Stimulated activated CD8-positive, alpha-beta memory T cell treated with anti-CD3 and anti-CD28 coated beads, Interleukin-7, amount 100 ng/mL, for 48 hours (primary cell): ENCODE results near the gene MBOAT7.
"Not testable (repeated sequence)": the region's sequence is repeated elsewhere in the genome, so short reads cannot be mapped to it uniquely, and the experiment has no call there.

Source experiments
- DNase-seq, 2 donors: peaks; one replicate each; pipeline ENCODE4 v3.0.0-alpha.2; 2020; ENCODE audit warnings: low read depth in 1 of 2; ENCODE audit errors: extremely low read depth in 1 of 2

MBOAT7 gene

DNA sequence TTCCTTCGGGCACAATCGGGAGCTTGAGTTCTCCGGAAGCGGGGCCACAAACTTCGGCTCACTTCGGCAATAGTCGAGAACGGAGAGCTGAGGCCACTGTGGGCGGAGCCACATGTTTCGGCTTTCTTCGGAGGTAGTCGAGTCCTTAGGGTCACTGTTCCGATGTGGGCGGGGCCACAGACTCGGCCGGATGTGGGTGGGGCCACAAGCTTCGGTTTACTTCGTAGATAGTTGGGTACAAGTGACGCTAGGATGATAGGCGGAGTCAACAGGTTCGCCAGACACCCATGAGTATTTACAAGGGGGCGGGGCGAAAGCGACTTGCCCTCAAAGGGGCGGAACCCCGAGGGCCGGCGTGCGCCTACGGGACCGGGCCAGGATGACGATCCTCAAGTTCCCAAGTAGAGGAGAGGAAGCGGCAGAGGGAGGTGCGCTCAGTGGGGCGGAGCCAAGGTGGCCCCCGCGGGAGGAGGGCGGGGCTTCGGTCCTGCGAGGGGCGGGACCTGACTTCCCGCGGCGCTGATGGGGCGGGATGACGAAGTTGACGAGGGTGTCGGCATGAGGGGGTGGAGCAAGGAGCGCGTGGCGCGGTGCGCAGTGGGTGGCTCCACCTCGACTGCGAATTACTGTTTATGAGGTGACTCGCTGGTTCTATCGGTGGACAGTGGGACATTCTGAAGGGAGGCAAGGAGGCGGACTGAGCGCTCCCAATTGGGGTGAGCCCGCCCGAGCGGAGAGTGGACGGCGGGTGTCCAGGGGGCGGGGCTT, 539 bp upstream of the MBOAT7 start:
- peak; percentile 99 to 100 for DNase-seq

DNA sequence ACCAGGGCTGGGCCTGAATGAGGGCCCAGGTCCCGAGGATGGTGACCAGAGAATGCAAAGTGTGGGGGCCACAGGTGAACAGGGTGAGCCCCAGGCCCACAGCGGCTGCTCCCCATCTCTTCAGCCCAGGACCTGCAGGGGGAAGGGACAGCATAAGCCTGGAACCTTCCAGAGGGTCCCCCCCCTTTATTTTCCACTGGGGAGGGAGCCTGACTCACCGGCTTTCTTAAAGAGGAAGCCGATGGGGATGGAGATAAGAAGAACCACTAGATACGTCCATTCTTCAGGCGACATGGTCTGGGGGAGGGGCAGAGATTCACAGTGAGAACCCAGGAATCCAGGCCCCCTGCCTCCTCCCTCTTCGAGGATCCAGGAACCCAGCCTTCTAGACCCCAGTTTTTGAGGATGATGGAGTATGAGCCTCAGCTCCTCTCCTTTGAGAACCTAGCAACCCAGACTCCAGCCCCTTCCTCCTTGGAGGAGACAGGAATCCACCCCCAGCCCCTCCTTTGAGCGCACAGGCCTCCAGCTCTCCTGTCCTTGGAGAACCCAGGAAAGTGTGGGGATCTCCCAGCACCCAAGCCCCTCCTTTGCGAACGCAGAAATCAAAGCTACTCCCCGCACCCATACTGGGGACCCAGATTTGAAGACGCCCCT, 1.0 kb downstream of the MBOAT7 start:
- DNase-seq = peak in 1 of 2 donors; percentile 63

DNA sequence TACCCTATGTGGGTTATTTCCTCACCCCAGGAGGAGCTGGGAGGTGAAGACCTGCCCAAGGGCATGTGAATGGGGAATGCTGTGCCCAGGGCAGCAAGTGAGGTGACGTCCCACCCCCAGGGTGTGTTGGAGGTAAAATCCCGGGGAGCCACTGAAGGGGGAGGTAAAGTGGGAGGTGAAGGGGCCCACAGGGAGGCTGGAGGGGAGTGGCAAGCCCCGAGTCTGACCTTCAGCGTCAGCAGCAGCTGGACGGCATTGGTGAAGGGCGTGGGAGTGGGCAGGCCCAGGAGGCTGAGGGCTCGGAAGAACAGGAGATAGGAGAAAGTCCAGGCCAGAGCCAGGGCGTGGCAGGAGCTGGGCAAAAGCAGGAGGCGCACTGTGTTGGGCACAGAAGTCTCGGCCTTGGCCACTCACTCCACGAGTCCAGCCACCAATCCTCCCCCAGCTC, 2.4 kb downstream of the MBOAT7 start:
- DNase-seq = no peak

DNA sequence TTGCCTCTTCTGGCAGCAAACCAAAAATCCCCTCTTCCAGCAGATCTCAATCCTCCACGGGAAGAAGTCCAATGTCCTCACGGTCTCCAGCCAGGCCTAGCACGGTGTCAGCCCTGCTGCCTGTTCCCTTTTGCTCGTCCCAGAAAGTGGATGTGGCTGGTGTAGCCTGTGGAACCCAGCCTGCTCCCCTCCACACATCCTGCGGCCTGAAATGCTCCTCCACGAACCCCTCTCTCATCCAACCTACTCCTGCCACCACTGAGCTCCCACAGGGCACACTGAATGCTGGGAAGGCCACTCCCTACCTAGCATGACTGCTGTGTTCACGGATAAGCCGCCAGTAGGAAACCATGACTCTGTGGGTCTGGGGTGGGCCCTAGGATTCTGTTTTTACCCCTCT, 3.0 kb downstream of the MBOAT7 start:
- DNase-seq = no peak

DNA sequence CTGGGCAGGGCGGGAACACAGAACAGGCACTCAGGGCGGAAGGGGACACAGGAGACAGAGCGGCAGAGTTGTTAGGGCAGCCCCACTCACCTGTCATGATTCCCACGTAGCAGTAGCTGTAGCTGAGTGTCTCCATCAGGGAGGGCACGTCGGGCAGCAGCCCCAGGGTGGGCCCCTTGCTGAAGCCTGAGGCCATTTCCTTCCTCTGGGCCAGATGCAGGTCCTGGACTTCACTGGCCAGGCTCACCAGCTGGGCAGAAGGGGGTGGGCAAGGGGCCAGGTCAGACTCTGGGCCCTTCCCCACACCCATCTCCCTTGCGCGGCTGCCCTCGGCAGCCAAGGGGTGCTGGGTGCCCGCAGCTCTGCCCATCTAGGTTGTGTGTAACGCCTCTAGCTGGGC, 5.9 kb downstream of the MBOAT7 start:
- DNase-seq = no peak

DNA sequence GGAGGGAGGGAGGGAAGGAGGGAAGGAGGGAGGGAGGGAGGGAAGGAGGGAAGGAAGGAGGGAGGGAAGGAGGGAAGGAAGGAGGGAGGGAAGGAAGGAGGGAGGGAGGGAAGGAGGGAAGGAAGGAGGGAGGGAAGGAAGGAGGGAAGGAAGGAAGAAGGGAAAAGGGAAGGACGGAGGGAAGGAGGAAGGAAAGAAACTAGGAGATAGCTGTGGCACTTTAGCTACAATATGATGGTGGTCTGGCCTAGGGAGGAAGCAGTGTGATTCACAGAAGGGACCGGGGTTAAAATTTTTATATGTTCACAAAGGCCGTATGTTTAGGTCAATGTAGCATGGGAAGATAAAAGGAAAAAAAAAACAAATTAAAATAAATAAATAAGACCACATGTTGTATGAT, 7.5 kb downstream of the MBOAT7 start:
- DNase-seq = not testable (repeated sequence)

DNA sequence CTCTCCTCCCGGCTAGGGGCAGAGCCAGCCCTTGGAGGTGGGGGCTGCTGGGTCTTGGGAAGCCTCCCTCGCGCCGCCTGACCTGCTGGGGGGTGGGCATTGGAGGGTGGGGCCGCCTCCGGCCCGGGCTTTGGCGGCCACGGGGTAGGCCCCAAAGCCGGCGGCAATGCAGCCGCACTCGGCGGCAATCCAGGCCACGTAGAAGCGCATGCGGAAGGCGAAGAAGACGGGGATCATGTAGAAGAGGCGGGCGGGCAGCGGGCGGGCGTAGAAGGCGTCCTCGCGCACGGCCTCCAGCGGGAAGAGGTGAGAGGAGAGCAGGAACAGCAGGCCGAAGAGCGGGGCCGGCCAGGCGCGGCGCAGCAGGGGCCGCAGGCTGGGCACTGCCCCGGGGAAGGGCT, 8.7 kb downstream of the MBOAT7 start:
- no peak for DNase-seq

DNA sequence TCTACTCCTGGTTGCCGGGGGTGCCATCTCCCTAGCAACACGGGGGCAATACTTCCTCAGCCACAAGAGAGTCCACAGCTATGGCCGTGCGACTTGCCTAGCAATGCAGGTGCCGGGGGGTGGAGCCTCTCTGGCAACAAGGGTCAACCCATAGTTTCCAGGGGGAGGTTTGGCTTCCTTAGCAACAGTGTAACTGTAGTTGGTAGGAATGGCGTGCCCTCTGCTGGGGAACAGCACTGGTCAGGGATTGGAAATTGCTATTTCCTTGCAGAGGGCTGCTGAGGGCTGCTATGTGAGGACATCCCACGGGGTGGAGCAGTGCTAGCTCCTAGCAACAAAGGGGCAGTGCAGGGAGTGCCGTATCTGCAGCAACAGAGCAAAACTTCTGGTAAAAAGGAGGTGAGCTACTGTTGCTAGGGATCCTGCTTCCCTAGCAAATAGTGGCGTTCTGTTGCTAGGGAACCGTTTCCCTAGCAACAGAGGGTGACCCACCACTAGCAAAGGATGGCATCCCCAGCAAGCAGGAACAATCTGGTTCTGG, 9.4 kb downstream of the MBOAT7 start:
- DNase-seq = no peak

DNA sequence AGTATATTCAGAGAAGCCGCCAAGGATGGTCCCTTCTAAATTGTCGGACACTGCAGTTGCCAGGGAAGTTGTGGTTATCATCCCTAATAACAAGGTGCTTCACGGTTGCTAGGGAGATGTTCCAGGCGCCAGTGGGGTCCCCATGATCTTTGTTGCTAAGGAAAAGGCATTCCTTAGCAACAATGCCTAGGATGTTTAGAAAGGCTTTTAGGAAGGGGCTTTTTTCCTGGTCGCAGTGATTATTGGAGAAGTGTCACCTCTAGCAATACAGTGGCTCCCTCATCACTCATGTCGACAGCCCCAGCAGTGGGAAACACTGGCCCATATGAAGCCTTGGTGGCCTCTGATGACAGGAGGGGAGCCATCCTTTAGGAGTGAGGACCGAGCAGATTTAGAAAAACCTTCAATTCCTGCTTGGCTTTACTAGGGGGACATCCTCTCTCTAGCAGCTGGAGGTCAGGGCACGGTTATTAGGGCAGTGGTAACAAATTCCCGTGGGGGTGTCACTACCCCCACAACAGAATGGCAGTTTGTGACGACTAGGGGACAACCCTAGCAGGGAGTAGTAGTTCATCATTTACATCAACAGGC, 10.0 kb downstream of the MBOAT7 start:
- DNase-seq = no peak

DNA sequence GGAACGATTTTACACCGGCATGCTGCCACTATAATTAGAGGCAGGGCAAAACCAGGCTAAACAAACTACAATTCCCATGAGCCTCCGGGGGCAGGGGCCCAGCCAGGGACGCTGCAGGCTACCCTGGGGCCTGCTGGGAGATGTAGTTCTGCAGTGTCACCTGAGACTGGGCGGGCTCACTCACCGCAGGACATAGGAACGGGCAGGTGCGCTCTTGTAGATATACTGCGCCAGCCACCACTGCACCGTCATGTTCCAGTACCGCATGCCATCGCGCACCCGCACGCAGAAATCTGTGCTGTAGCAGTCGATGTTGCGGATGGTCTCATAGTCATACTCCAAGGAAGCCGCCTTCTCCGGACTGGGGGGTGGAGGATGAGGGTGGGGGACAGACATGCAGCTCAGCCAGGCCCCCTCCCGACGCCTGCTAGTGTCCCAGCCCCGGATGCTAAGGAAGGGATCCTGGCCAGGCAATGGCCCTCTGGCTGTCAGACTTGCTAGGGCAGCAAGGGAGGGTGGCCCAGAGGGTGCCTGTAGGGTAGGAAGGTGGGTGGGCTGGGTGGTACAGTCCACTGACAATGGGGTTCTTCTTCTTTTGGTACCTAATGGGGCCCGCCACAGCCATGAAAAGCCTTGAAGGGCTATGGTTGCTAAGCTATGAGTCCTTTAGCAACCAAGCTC, 10.7 kb downstream of the MBOAT7 start:
- DNase-seq = no peak

DNA sequence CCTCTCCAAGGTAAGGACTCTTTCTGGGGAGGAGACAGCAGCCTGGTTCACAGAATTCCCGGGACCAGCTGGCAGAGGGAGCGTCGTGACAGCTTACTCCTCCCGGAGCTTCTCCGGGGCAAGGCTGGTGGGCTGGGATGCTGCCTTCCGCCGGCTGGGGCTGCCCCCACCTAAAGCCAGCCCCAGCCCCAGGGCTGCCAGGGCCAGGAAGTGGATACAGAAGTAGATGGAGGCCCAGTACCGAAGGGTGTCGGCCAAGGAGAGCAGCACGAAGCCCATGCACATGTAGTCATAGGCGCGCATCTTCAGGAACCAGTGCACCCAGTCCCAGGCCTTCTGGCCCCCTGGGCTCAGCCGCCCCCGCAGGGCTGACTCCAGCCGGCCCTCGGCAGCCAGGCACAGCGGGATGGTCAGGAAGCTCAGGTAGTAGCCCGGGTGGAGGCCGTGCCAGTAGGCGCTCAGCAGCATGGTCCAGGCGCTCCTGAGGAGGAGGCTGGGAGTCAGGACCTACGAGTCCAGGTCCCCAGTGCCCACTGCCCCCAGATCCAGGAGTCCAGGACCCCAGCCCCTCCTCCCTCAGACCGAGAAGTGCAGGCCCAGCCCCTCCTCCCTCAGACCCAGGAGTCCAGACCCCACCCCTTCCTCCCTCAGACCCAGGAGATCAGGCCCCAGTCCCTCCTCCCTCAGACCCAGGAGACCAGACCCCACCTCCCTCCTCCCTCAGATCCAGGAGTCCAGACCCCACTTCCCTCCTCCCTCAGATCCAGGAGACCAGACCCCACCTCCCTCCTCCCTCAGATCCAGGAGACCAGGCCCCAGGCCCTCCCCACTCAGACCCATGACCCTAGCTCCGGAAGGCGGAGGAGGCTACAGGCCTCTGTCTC, 15.2 kb downstream of the MBOAT7 start:
- no peak for DNase-seq

DNA sequence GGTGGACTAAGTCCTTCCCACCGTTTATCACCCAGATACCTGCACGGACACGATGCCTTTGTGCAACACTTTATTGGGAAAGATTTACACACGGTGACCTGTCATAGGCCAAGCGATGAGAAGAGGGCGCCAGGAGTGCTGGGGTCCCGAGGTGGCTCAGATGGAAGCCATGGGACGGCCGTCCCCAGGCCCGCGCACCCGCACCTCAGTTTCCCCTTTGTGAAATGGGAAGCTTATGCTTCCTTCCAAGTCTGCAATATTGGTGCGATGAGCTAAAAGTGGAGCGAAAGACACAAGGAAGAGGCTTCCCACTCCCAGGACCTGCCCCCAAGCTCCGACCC, 16.1 kb downstream of the MBOAT7 start:
- no peak for DNase-seq

DNA sequence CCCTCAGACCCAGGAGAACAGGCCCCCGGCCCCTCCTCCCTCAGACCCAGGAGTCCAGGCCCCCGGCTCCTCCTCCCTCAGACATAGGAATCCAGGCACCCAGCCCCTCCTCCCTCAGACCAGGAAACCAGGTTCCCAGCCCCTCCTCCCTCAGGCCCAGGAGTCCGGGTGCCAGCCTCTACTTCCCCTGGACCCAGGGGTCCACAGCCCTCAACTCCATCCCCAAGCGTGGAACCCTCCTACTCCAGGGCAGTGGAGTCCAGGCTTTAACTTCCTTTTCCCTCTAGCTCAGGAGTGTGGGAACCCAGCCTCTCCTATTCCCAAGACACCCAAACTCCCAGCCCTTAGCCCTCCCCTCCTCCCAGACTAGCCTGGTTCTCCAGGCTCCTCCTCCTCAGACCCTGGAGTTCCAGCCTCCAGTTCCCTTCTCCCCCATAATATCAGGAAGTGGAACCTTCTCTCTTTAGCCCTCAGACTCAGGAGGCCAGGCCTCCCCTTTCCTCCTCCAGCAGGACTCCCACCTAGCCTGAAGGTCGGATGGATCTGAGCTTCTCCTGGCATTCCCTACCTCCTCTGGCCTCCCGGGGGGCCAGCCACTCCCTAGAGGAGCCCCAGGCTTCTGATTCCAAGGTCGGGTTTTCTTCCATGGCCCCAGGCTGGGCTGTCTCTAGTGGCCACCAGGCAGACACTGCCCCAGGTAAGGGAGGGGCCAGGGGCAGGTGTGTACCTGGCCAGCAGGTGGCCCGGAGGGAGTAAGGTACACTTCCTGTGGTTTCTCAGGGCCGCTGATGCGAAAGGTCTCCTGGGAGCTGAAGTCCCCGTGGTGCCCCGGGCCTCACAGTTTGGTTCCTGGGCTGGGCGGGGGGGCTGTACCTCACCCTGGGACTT, 16.7 kb downstream of the MBOAT7 start, which contains the start of gene TMC4:
Gene TMC4 (minus strand): TSS at position 690 of the 888 bp plus-strand sequence. CDS start 43 bp downstream, at position 647.
- no peak for DNase-seq

DNA sequence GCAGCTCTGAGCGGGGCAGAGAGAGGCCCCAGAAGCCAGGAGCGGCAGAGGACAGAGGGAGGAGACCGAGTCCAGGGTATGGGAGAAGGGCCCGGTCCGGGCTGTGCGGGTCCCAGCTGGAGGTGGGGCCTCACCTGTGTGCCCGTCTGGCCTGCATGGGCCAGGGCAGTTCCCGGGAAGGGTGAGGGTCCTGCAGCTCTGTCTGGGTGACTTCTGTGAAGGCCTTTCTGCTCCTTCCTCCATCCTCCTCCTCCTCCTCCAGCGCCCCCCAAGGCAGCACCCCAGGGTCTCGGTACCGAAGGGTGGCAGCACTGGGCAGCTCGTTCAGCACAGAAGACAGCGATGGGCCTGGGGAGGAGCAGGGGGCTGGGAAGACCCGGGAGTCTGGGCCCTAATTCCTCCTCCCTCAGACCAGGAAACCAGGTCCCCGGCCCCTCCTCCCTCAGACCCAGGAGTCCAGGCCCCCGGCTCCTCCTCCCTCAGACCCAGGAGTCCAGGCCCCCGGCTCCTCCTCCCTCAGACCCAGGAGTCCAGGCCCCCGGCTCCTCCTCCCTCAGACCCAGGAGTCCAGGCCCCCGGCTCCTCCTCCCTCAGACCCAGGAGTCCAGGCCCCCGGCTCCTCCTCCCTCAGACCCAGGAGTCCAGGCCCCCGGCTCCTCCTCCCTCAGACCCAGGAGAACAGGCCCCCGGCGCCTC, 17.5 kb downstream of the MBOAT7 start:
- not testable (repeated sequence) for DNase-seq

DNA sequence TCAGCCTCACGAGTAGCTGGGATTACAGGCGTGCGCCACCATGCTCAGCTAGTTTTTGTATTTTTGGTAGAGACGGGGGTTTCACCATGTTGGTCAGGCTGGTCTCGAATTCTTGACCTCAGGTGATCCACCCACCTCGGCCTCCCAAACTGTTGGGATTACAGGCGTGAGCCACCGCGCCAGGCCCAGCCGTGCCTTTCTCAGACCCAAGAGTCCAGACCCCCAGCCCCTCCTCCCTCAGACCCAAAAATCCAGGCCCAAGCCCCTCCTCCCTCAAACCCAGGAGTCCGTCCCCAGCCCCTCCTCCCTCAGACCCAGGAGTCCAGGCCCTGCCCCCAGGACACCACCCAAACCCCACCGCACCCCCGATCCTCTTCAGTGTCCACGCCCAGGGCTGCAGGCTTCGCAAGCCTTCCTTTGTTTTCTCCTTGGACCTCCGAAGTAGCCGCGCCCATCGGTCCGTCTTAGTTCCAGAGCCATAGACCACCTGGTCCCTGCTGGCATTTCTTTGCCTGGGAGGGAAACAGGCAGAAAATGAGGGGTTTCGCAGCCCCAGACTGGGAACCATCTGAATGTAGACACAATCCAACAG, 20.1 kb downstream of the MBOAT7 start:
- DNase-seq = no peak

DNA sequence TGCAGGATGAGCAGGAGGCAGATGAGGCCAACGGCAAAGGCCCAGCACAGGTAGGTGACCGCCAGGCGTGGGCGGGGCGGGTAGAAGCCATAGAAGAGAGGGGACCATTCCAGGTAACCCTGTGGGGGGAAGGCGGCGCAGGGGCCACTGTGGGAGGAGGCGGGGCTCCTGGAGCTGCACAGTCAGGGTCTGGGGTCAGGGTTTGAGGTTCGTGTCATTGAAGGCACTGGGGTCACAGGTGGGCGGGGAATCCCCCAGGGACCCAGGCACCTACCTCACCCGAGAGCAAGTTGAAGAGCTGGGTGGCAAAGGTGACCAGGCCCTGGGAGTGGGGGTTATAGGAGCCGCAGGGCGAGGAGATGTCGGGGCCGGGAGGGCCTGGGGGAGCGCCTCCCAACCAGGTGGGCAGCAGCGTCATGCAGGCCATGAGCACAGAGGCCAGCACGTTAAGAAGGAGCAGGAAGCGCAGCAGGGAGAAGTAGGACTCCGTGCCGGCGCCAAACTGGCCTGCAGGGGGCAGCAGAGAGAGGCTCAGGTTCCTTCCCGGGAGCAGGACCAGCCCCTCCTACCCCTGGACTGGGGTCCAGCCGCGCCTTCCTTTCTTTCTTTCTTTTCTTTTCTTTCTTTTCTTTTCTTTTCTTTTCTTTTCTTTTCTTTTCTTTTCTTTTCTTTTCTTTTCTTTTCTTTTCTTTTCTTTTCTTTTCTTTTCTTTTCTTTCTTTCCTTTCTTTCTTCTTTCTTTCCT, 21.0 kb downstream of the MBOAT7 start:
- peak; percentile 79 to 81 for DNase-seq

DNA sequence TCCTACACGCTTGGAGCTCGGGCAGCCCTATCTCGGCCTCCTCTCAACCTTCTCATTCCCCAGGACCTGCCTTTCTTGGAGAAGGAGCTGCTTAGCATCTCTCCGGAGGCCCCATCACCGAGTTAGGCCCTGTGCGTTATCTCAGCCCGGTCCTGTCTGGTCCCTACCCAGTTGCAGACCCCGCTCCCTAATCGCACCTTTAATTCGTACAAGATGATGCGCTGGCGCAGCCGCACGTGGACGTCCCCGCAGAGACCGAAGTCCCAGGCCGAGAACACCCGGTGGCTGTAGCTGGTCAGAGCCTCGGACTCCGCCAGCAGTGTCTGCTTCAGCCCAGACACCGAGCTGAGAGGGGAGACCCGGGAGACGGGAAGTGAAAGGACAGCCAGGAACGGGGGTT, 24.2 kb downstream of the MBOAT7 start:
- DNase-seq = no peak
